T-helper 1 cell treated with Interleukin-12 subunit alpha and Interleukin-12 subunit beta and Interleukin-4 antibody, amounts not matched to agents 30 μg/mL and 1 μg/mL, for 36 hours (primary cell): ENCODE results near the gene MAGEB3.
"Not testable (repeated sequence)": the region's sequence is repeated elsewhere in the genome, so short reads cannot be mapped to it uniquely, and the experiment has no call there.

ENCODE experiments used
- H3K27ac Mint-ChIP-seq: one replicate; pipeline ENCODE4 v1.8.0; 2021; ENCODE audit warnings: mild to moderate bottlenecking, mixed read lengths
- H3K27me3 Mint-ChIP-seq: one replicate; pipeline ENCODE4 v1.8.0; 2021; ENCODE audit warnings: low read depth, mixed read lengths
- H3K36me3 Mint-ChIP-seq: one replicate; pipeline ENCODE4 v1.8.0; 2021; ENCODE audit warnings: low read depth, mixed read lengths
- H3K4me1 Mint-ChIP-seq: one replicate; pipeline ENCODE4 v1.8.0; 2021; ENCODE audit warnings: low read depth, mixed read lengths
- H3K4me3 Mint-ChIP-seq: one replicate; pipeline ENCODE4 v1.8.0; 2021; ENCODE audit warnings: mild to moderate bottlenecking, moderate library complexity, mixed read lengths
- H3K9me3 Mint-ChIP-seq: one replicate; pipeline ENCODE4 v1.8.0; 2021; ENCODE audit warnings: mixed read lengths

MAGEB3 gene, protein sequence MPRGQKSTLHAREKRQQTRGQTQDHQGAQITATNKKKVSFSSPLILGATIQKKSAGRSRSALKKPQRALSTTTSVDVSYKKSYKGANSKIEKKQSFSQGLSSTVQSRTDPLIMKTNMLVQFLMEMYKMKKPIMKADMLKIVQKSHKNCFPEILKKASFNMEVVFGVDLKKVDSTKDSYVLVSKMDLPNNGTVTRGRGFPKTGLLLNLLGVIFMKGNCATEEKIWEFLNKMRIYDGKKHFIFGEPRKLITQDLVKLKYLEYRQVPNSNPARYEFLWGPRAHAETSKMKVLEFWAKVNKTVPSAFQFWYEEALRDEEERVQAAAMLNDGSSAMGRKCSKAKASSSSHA

DNA sequence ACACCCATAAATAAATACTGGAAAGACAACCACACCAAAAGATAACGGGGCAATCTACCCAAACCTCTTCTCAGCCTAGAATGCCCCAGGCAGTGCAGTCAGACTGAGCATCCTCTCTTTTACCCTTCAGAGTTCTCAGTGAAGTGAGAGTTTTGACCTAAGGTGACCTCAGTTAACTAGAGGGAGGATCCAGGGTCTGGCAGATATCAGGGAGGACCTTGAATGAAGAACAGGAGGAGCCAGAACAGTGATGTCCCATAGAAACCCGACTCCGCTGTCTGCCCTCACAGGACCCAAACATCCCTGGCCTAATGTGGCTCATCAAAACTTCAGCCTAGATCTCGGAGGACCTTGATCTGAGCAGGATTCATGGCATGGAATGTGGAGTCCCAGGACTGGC lies at the start of gene MAGEB3:
Gene MAGEB3 (plus strand): TSS at position 263 of the 400 bp plus-strand sequence. CDS start 5,268 bp downstream, outside the sequence.
- no peaks in the 10 kb centered on the region for H3K27me3 Mint-ChIP-seq
- no peaks in the 10 kb centered on the region for H3K4me1 Mint-ChIP-seq
- no peaks in the 10 kb centered on the region for H3K36me3 Mint-ChIP-seq
- H3K9me3 Mint-ChIP-seq, result no peaks in the 10 kb centered on the region
- no peak within 1 kb of the TSS for H3K27ac Mint-ChIP-seq
- H3K4me3 Mint-ChIP-seq, result no peak within 1 kb of the TSS

DNA sequence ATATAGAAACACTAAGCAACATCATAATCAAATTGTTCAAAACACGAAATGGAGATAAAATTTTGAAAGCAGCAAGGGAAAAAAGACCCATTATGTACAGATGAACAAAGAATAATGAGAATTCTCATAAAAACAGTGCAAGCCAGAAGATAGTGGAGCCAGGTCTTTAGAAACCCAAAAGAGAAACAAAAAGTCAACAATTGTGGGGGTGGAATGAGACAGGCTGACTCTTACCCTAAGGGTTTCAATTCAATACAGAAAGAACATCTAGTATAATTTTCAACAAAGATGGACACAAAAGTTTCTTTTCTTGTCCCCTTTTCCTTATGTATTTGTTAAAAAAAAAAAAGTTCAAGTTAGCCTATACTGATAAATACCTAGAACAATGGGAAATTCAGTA lies 49.1 kb upstream of the MAGEB3 start:
- no peaks in the 10 kb centered on the region for H3K4me1 Mint-ChIP-seq
- no peaks in the 10 kb centered on the region for H3K27me3 Mint-ChIP-seq
- no peak overlapping the region for H3K27ac Mint-ChIP-seq
- H3K9me3 Mint-ChIP-seq, result no peaks in the 10 kb centered on the region
- no peaks in the 10 kb centered on the region for H3K36me3 Mint-ChIP-seq
- H3K4me3 Mint-ChIP-seq, result no peak overlapping the region

- Mint-ChIP-seq H3K36me3 (no peaks in the 10 kb centered on the region), H3K4me3 (no peak overlapping the region), H3K27ac (no peak overlapping the region), H3K27me3 (no peaks in the 10 kb centered on the region), H3K9me3 (no peaks in the 10 kb centered on the region), H3K4me1 (no peaks in the 10 kb centered on the region)
Observed at GRCh38 chrX:30183554-30183953, 46.9 kb upstream of the MAGEB3 start.

DNA sequence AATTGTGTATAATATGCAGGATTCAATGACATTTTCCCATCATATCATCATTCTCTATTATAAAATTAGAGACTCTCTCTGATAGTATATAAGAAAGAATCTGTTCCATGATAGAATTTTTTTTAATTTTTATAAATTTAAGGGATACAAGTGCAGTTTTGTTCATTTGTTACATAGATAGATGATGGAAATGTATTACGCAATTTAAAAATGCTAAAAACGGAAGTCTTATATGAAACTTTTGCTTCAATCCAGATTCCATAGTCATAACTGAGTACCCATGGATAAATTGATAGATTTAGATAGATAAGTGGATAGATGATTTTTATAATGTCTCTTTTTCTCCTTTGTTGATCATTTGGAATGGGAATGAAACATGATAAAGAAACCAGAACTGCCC lies 40.0 kb upstream of the MAGEB3 start:
- no peaks in the 10 kb centered on the region for H3K4me1 Mint-ChIP-seq
- H3K27ac Mint-ChIP-seq, result no peak overlapping the region
- no peaks in the 10 kb centered on the region for H3K36me3 Mint-ChIP-seq
- H3K27me3 Mint-ChIP-seq, result no peaks in the 10 kb centered on the region
- H3K4me3 Mint-ChIP-seq, result no peak overlapping the region
- H3K9me3 Mint-ChIP-seq, result no peaks in the 10 kb centered on the region

- H3K27me3 Mint-ChIP-seq, H3K27ac Mint-ChIP-seq, H3K4me3 Mint-ChIP-seq, H3K36me3 Mint-ChIP-seq, H3K4me1 Mint-ChIP-seq, H3K9me3 Mint-ChIP-seq: not testable (repeated sequence)
Observed at GRCh38 chrX:30193910-30194309, 36.5 kb upstream of the MAGEB3 start.

DNA sequence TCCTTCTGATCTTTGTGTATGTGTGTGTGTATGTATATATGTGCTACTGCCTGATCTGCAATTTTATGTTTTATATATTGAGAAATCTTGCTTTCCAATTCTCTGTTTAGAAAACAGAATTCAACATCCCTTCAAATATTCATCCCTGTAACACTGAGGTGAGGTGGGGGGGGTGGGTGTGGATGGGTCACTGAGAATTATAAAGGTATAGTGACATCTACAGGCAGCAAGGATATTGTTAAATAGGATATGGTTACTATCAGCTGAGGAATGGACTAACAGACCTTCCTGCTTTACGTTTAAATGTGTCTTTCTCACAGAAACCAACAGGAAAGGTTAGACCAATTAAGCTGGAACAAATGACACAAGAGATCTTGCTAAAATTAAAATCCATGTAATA lies 34.1 kb upstream of the MAGEB3 start:
- no peak overlapping the region for H3K4me3 Mint-ChIP-seq
- H3K9me3 Mint-ChIP-seq, result no peaks in the 10 kb centered on the region
- no peaks in the 10 kb centered on the region for H3K4me1 Mint-ChIP-seq
- H3K27me3 Mint-ChIP-seq, result no peaks in the 10 kb centered on the region
- H3K36me3 Mint-ChIP-seq, result no peaks in the 10 kb centered on the region
- H3K27ac Mint-ChIP-seq, result no peak overlapping the region

- Mint-ChIP-seq H3K9me3 (no peaks in the 10 kb centered on the region), H3K27ac (no peak overlapping the region), H3K27me3 (no peaks in the 10 kb centered on the region), H3K4me1 (no peaks in the 10 kb centered on the region), H3K36me3 (no peaks in the 10 kb centered on the region), H3K4me3 (no peak overlapping the region)
Observed at GRCh38 chrX:30212172-30212571, 18.3 kb upstream of the MAGEB3 start.

DNA sequence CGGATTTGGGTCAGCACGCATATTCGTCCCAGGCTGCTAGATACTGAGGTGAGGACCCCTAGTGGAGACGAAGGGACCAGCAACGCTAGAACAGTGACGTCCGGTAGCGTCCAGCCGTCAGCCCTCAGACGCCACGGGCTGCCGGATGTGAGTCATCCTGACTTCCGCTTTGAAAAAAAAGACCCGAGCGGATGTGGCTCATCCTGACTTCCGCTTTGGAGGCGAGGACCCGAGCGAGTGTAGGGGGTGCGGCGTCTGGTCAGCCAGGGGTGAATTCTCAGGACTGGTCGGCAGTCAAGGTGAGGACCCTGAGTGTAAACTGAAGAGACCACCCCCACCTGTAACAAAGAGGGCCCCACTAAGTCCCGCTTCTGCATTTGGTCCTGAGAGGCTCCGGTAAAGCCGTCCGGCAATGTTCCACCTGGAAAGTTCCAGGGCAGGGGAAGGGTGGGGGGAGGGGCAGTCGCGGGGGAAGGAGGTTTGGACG lies 15.1 kb upstream of the MAGEB3 start, which contains the start of gene MAGEB2:
Gene MAGEB2 (plus strand): TSS at position 207 of the 487 bp plus-strand sequence. CDS start 3,018 bp downstream, outside the sequence.
- no peaks in the 10 kb centered on the region for H3K27me3 Mint-ChIP-seq
- H3K36me3 Mint-ChIP-seq, result no peaks in the 10 kb centered on the region
- no peaks in the 10 kb centered on the region for H3K4me1 Mint-ChIP-seq
- H3K9me3 Mint-ChIP-seq, result no peaks in the 10 kb centered on the region
- H3K4me3 Mint-ChIP-seq, result no peak within 1 kb of the TSS
- H3K27ac Mint-ChIP-seq, result no peak within 1 kb of the TSS

DNA sequence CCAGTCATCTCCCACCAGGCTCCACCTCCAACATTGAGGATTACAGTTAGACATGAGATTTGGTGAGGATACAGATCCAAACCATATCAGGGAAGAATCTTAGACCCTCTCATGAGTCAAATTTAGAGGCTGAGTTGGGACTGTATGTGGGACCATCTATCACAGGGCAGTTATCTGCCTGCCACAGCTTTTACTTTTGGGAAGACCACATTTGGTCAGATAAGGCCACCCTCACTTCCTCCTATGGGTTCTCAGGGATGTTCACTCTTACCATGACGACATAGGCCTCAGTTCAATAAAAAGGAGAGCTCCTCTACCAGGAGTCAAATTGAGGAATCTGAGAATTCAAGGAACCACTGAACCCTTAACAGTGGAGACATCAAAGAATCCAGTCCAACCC lies 13.0 kb upstream of the MAGEB3 start:
- H3K4me1 Mint-ChIP-seq, result no peaks in the 10 kb centered on the region
- no peaks in the 10 kb centered on the region for H3K36me3 Mint-ChIP-seq
- no peak overlapping the region for H3K4me3 Mint-ChIP-seq
- H3K9me3 Mint-ChIP-seq, result no peaks in the 10 kb centered on the region
- no peaks in the 10 kb centered on the region for H3K27me3 Mint-ChIP-seq
- no peak overlapping the region for H3K27ac Mint-ChIP-seq

DNA sequence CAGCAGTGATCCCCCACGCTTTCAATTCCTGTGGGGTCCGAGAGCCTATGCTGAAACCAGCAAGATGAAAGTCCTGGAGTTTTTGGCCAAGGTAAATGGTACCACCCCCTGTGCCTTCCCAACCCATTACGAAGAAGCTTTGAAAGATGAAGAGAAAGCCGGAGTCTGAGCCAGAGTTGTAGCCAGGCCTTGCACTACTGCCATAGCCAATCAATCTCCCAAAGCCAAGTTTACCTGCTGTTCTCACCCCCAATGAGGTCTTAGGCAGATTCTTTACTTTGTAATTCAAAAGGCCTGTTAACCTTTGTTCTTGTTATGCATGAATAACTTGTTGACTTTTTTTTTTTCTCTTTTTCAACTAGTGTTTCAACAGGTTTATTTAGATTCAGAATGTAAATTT lies 11.1 kb upstream of the MAGEB3 start:
- no peak overlapping the region for H3K4me3 Mint-ChIP-seq
- H3K27ac Mint-ChIP-seq, result no peak overlapping the region
- H3K4me1 Mint-ChIP-seq, result no peaks in the 10 kb centered on the region
- H3K36me3 Mint-ChIP-seq, result no peaks in the 10 kb centered on the region
- H3K27me3 Mint-ChIP-seq, result no peaks in the 10 kb centered on the region
- H3K9me3 Mint-ChIP-seq, result no peaks in the 10 kb centered on the region

DNA sequence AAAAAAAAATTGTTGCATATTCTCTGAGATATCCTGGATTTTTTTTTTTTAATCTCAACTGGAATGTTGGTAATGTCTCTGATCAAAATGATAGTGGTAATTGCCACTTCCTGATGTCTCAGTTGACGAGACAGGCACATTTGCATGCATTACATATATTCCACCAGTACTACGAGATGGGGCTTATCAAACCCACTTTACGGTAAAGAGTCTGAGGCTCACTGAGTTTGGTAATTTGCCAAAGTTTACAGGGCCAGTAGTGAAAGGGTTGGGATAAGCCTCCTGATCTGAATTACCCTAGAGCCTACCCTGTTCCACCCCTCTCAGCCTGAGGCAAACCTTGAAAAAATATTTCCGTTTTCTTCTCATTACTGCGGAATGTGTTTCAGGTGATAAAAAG lies 9.8 kb upstream of the MAGEB3 start:
- H3K4me1 Mint-ChIP-seq, result no peaks in the 10 kb centered on the region
- no peaks in the 10 kb centered on the region for H3K36me3 Mint-ChIP-seq
- no peaks in the 10 kb centered on the region for H3K27me3 Mint-ChIP-seq
- no peaks in the 10 kb centered on the region for H3K9me3 Mint-ChIP-seq
- no peak overlapping the region for H3K27ac Mint-ChIP-seq
- no peak overlapping the region for H3K4me3 Mint-ChIP-seq

- H3K36me3 Mint-ChIP-seq, result no peaks in the 10 kb centered on the region
- no peaks in the 10 kb centered on the region for H3K27me3 Mint-ChIP-seq
- no peaks in the 10 kb centered on the region for H3K4me1 Mint-ChIP-seq
- H3K27ac Mint-ChIP-seq, result no peak overlapping the region
- H3K4me3 Mint-ChIP-seq, result no peak overlapping the region
- H3K9me3 Mint-ChIP-seq, result no peaks in the 10 kb centered on the region
Observed at GRCh38 chrX:30224536-30224935, 5.9 kb upstream of the MAGEB3 start.

- Mint-ChIP-seq H3K4me1 (no peaks in the 10 kb centered on the region), H3K27me3 (no peaks in the 10 kb centered on the region), H3K9me3 (no peaks in the 10 kb centered on the region), H3K4me3 (no peak overlapping the region), H3K27ac (no peak overlapping the region), H3K36me3 (no peaks in the 10 kb centered on the region)
Observed at GRCh38 chrX:30228526-30228925, 1.9 kb upstream of the MAGEB3 start.

GRCh38 chrX:30241724-30242415 lies 11.4 kb downstream of the MAGEB3 start, which contains the start of gene MAGEB4:
Gene MAGEB4, plus strand, starts transcription at chrX:30242000. Its CDS starts 136 bp downstream, at chrX:30242136.
- no peaks in the 10 kb centered on the region for H3K27me3 Mint-ChIP-seq
- H3K9me3 Mint-ChIP-seq, result no peaks in the 10 kb centered on the region
- H3K27ac Mint-ChIP-seq, result no peak within 1 kb of the TSS
- H3K4me3 Mint-ChIP-seq, result no peak within 1 kb of the TSS
- no peaks in the 10 kb centered on the region for H3K36me3 Mint-ChIP-seq
- H3K4me1 Mint-ChIP-seq, result no peaks in the 10 kb centered on the region
